Testis (tissue), 2 donors: ENCODE measurements around the gene RCHY1.

Source experiments
- CTCF ChIP-seq, 3 experiments: fragments of 450-650 bp in 2 of 3; fragments of 200-600 bp in 1 of 3; sonication (generic) in 1 of 3; IDR thresholded peaks; one replicate each; pipeline ENCODE4 v1.5.1; 2016 to 2019; ENCODE audit warnings: antibody characterized with exemption in 3 of 3, mild to moderate bottlenecking in 2 of 3, moderate library complexity in 1 of 3
- POLR2A ChIP-seq: fragments of 450-650 bp; IDR thresholded peaks from one replicate; pipeline ENCODE4 v1.6.1; 2017; ENCODE audit warnings: antibody characterized with exemption, mild to moderate bottlenecking, moderate library complexity

DNA sequence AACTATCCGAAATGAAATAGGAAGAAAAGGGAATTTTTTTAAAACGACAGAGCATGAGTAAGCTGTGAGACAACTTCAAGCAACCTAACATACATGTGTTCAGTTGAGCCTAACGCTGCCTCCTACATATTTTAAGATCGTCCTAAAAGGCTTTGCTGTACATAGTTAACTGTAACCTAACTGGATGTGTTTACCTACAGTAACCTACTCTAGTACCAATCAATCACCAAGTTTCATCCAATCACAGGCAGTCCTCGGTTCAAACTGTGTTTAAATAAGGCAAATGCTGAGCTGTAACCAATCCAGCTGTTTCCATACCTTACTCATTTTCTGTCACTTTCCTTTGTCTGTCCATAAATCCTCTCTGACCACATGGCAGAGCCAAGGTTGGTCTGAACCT, 17.1 kb downstream of the RCHY1 start:
- no peak for TF ChIP-seq CTCF (IDR thresholded peaks at IDR 0.05)
- no peak for TF ChIP-seq POLR2A
